Superior temporal gyrus (tissue), 1 donor: ENCODE measurements around the gene ZDHHC7.
A peak's percentile ranks its signal among the peaks of the same experiment; 100 is the strongest.

Experiments used
- DNase-seq: peaks from one replicate; pipeline ENCODE4 v3.0.0-alpha.2; 2016; ENCODE audit errors: extremely low spot score

Gene ZDHHC7

DNA sequence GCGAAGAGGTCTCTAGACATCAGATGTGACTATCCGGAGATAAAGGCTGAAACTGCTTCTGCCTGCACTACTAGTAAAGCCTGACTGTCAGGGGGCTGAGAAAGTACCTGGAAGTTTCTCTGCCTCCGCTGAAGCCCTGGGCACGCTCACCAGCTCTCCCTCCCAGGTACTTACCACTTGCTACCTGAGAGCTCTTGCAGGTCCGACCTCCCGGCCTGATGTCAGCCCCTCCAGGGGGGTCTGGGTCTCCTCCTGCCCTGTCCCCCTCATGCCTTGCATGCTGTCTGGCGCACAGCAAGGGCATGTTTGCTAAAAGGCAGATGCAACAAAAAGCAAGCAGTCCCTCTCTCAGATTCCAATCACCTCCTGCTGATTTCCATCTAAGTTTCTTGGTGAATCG, 17.4 kb downstream of the ZDHHC7 start:
- DNase-seq, result no peak

DNA sequence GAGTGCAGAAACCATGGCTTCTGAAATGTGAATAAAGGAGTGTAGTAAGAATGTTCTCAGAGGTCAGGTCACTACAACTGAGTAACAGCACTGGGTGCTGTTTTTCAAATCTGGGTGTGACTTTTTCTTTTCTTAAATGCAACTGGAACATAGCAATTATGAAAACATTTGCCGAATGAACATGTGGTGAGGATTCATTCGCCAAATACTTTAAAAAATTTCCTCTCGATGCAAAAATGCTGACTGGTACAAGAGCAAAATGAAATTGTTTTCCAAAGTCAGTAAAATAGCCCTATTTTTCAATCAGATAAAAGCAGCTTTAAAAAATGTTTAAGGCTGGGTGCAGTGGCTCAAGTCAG, 18.6 kb downstream of the ZDHHC7 start:
- no peak for DNase-seq

DNA sequence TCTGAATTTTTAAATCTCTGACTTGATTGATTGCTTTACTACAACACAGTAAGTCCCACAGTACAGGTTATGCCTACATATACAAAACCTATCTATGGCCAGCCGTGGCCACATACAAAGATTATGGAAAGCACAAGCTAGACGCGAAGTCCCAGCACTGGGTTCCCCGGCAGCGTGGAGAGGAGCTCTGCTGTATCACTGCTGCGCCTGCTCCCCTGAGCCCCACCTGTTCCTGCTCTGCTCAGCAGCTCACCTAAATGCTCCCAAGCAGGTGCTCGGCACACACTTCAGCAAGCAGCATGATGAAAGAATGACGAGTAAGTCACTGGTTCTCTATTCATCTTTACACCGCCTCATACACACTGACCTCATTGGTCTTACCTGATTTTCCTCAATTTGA, 20.6 kb downstream of the ZDHHC7 start:
- no peak for DNase-seq

DNA sequence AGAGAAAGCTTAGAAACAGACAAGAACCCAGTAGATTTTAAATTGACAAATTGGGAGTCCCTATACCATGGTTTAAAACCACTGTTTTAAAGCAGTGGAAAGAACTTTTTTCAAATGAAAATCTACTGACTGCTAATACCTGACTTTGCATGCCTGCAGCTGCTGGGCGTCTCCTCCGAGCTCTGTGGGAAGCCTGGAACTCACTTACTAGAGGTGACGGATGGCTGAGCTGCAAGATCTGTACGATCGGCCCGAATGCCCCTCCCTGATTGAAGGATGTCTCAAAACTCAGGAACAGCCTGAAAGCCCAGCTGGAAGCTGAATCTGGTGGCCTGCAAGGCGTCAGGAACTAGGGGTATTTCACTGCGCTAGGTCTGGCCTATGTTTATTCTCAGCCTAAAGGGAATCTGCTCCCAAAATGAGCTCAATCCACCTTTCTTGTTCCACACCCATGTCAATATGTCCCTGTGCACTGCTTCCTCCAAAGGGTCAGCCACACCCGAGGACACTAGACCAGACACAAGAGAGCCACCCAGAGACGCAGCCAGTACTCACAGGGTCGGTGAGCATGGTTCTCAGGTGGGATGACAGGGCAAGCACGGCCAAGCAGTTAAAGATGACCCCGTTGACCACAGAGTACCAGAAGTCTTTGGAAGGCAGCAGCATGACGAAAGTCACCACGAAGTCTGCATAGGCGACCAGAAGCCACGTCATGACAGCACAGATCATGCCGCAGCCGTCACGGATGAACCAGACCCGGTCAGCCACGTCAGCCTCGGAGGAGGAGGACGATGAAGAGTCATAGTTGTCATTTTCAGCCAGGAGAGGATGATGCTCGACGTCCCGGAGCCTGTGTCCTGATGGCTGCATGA, 21.4 kb downstream of the ZDHHC7 start:
- no peak for DNase-seq

DNA sequence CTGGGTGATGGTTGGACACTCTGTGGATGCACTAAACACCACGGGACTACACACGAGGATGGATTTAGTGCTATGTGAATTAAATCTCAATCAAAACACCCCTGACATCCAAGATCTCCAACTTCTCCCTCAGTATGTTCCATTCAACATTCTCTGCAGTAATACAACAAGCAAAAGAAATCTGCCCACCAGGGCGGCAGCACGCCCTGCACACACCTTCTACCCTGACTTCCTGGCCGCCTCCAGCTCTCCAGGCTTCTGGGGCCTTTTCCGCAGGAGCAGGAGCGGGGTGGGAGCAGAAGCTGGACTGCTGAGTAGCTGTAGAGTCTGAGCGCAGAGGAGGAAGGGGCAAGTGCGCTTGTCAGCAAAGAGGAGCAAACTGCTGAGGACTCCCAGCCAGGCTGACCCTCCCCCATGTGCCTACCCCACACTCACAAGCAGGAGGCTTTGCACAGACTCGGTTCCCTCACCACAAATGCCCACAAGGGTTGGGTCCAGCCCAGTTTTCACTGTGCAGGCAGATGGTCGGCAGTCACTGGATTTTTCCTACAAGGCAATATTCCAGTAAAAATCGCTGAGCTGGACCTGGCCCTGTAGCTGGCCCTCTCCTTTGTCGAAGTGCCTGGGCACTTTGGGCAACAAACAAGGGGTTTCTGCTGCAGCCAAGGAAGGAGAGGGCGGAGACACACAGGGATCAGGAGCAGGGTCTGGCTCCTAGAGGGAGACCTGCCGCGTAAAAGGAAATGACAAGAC, 22.8 kb downstream of the ZDHHC7 start:
- DNase-seq, result no peak

DNA sequence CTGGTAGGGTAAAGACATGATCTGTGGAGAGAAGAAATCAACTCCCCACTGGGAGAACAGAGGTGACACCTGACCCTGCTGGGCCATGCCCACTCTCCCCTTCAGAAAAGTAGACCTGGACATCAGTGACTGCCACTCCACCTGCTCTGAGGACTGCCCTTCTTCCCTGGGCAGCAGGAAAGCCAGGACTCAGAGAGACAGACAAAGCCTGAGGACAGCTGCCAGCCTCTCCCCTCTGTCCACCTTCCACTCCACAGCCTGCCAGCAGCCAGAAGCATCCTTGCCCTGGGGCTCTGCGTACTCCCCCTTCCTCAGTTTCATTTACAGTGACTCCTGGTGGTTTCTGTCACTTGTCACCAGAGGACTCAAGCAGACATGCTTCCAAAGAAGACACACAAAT, 24.5 kb downstream of the ZDHHC7 start:
- no peak for DNase-seq

DNA sequence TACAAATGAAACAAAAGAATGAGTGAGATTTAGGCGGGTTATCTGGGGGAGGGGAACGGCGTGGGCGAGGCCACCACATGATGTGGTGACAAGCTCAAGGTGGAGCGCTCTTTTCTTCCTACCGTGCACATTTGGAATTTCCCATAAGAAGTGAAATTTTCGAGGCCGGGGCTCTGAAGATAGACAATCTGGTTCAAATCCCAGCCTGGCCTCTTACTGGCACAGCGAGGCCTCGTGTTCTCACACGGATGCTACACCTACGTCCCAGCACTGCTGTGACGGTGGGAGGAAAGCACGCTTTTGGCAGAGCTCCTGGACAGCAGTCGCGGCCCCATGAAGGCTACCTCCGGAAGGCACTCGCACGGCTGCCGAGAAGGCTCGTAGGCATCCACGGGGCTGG, 25.2 kb downstream of the ZDHHC7 start:
- no peak for DNase-seq

DNA sequence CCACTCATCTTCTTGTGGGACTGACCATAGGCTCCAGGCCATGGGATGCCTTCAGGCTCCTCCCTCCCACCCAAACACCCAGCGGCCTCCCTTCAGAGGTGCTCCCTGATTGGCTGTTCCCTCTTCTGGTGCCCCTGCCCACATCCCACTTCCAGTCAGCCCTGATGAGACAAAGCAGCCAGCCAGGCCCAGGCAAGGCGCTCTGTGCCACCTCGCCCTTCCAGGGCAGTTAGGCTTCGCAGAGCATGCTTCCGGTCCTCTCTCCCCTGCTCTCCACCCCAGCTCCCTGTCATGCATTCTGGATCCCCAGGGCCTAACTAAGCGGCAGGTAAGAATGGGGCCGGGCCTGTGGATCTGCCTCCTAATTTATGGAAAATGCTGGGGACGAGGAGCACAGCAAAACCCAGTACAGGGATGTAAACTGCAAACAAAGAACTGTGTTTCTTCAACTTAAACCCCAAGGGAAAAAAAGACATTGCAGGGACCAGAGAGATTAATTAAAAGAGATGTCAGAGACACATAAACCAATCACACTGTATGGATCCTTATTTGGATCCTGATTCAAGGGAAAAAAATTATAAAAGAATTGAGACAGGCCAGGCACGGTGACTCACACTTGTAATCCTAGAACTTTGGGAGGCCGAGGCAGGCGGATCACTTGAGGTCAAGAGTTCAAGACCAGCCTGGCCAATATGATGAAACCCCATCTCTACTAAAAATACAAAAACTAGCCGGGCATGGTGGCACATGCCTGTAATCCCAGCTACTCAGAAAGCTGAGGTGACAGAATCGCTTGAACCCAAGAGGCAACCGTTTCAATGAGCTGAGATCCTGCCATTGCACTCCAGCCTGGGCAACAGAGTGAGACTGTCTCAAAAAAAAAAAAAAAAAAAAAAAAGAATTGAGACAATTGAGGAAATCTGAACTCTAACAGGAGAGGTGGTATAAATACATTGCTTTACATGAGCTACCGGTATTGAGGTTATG, 26.0 kb downstream of the ZDHHC7 start:
- DNase-seq, result no peak

DNA sequence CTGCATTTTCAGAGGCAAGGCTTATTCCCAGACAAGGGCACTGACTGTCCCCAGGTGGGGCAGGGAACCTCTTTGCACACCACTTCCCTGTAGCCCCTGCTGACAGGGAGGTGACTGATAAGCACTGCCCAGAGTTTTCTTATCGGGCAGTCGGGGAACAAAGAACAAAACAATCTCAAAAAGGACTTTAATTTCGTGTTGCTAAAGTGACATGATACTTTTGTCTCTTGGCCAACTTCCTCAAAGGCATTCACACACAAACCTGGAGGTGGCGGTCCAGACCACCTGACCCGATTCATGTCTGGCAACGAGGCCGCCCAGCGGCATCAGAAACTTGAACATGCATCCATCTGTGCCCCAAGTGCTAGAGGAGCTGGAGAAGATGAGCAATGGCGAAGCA, 28.9 kb downstream of the ZDHHC7 start:
- no peak for DNase-seq

DNA sequence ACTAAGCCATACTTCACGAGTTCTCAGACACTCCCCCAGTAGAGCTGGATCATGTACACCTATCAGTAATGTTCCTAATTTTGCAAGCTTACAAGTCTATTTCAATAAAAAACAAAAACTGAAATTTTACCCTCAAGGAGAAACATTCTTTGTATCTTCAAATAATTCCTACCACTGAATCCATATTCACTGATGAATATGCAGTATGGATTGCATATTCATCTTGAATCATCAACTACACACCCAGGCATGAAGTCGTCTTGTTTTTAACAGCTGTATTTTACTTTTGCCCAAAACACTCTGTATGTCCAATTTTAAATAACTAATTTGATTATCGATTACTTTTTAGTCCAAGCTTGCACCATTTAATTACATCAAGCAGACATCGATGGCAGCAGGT, 31.8 kb downstream of the ZDHHC7 start:
- no peak for DNase-seq

DNA sequence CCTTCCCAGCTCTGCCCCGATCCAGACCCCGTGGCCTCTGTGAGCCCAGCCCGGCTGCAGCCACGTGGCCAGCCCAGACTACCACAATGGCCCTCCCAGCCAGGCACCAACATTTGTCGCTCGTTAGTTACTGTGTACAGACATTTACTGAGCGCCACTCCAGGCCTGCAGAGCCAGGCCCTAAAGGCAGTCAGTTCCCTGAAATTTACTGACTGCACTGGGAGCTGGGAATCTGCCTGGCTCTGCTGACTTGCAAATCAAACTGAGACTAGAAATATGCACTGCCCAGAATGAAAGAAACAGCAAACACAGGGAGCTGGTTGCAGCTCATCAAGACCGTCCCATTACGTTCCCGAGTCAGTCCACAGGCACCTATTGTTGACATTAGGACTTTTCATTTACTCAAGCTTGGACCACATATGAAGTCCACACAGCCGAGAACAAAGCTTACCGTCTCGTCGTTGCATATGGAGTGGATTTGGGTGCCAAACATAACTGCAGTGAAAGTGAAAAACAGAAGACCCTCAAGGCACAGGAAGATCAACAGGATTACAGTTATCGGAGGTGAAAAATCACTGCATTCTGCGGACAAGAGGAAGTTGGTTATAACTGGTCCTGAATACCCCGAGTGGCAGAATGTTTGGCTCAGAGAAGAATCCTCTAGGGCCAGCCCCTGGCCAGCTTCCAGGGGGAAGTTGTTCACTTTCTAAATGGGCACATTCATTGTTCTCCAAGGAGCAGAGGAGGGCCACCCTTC, 34.5 kb downstream of the ZDHHC7 start:
- peak; percentile 52 for DNase-seq

DNA sequence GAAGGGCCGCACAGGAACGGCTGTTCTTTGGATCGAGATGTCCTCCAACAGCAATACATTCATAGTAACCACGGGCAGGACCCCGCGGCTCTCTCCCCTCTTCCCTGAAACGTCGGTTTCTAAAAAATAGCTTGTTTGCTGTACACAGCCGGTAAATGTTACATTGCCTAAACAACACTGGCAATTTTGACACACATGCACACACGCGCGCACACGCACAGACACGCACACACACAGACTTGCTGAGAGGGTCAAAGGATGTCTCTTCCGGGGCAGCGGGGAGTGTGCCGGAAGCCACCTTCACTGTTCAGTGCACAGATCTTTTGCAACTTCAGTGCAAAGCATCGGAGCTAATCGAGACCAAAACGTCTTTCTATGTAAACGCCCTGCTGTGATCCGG, 35.8 kb downstream of the ZDHHC7 start:
- no peak for DNase-seq

DNA sequence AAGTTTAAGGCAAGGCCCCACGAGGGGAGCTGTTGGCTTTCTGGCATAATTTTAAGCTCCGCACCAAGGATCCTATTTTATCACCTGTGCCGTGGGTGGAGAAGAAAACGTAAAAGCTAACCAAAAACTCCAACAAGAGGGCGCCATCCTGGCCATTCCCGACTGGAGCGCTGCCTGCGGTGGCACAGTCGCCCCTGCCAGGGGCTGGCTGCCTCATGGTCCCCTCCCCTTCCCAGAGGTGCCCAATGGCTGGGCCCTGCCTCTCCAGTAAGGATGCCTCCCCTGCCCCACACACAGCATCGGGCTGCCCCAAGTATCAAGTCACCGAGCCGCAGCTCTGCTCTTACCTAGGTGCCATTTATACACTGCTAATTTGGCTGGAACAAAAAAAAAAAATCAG, 36.3 kb downstream of the ZDHHC7 start:
- no peak for DNase-seq

DNA sequence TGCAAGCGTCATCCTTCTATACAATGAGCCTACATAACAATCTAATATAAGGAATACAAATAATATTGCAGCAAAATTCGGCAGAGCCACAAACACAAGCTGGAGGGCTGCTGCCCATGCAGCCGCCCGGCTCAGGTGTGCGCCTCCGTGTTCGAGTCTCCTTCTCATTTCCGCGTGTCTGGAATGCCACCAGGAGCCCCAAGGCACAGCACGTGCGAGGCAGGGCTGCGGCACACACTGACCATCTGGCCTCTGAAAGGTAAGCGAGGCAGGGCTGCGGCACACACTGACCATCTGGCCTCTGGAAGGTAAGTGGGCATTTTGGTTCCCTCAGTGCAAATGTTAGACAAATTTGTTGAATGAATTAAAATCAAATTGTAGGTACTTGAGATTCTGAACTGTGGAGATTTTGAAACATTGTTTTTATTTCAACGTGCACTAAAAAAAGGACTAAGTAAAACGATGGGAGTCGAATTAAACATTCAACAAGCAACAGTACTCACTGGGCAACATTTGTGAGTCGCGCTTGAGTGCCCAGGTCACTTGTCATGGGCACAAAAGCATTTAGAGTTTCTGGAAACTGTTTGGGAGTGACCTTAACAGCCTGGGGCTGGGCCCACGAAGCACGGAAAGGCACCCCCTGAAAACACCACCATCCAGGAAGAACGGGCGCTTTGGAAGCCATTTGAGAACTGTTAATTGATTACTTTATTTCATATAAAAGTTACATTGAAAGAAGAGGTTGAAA, 37.4 kb downstream of the ZDHHC7 start:
- DNase-seq, result no peak

DNA sequence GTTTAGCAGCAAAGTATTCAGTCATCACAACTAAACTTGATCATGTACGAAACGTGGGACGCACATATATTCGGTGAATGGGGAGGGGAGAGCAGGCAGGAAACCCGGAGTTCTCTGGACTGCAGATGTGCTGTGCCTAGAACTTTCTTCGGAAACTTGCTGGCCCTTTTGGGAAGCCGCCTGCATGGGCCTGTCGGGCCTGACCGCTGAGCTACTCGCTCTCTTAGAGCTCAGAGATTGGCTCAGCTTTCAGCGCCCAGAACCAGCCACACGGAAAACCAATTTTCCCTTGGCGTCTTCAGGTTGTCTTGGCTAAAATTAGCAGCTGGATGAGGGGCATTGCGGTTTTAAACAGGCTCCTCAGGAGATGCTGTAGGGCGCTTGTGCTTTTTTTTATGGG, 38.1 kb downstream of the ZDHHC7 start:
- DNase-seq, result no peak

DNA sequence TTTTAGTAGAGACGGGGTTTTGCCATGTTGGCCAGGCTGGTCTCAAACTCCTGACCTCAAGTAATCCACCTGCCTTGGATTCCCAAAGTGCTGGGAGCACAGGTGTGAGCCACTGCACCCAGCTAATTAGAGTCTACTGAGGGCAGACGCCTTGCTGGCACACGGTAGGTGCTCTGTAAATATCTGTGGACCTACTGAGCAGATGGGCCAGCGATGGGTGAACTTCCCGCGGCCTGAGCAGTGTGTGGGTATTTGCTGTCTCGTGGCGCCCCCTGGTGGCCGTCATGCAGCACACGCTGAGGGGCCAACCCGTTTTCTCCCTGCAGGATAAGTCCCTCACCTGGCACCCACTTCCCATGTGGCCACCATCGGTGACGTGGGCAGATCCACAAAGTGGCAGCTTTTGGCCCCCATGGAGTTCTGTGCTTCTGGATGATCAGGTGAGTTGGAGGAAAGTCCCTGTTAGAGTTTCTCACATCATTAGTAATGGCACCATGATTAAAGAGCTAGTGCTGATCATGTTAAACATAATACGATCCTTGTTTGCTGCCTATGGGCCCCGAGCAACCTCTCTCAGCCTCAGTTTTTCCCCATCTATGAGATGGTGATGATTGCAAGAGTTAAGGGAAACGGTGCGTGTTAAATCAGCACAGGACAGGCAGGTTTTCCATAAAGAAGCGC, 40.7 kb downstream of the ZDHHC7 start:
- DNase-seq, result peak; percentile 78

DNA sequence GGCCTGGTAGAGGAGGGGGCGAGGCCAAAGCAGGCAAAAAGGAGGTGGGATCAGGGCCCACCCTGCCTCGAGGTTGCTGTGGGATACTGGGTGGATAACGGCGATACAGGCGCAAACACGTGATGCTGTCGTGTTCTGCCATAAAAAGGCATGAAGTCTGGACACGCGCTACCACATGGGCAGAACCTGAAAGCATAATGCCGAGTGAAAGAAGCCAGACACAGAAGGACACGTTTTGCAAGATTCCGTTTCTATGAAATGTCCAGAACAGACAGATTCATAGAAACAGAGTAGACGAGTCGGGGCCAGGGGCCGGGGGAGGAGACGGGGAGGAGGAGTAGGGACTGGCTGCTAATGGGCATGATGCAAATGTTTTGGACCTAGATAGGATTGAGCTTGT, 43.5 kb downstream of the ZDHHC7 start:
- no peak for DNase-seq

DNA sequence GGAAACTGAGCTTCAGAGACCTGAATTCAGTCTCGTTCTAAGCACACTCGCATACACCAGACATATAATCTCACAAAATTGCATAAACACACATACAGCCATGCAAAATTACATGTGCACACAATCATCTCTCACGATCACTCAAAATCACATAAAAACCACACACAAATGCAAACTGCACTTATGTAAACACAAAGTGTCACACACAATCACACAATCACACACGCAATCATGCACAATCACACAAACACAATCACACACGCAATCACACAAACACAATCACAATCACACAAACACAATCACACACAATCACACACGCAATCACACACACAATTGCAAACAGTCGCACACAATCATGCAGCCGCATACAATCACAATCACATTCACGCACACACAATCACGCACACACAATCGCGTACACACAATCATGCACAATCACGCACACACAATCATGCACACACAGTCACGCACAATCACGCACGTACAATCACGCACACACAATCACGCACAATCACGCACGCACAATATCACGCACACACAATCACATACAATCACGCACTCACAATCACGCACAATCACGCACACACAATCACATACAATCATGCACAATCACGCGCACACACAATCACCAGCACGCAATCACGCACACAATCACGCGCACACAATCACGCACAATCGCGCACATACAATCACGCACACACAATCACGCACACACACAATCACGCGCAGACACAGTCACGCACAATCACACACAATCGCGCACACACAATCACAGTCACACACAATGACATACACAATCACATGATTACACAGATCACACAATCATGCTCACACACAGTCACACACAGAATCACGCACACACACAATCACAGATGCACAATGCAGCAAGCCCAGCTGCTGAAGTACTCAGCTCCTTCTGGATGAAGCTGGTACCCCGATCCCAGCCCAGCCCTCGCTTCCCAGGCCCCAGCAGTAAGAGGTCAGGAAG, 45.6 kb downstream of the ZDHHC7 start:
- DNase-seq, result no peak
